CD4-positive, alpha-beta T cell (primary cell): ENCODE results near the gene FEZ2. TPM values are rescaled to one million over a fixed set of nuclear protein-coding genes. Genes with fewer than 3 reads are reported as not detected.

Experiments
- ATAC-seq: fragments of 200-7000 bp; cut with Tn5 transposase; one replicate; pipeline ENCODE4 v1.10.0; 2022; ENCODE audit warnings: mild to moderate bottlenecking; ENCODE audit not compliant: poor library complexity
- CTCF ChIA-PET: fragments of 350-600 bp; sonication (Branson Sonifier 250); formaldehyde crosslinking; loops from one replicate; lab custom pipeline; 2021; ENCODE audit warnings: antibody characterized with exemption, inconsistent platforms; lab: Charles Lee
- POLR2A ChIA-PET: fragments of 350-600 bp; sonication (Branson Sonifier 250); formaldehyde crosslinking; loops from one replicate; lab custom pipeline; 2021; ENCODE audit warnings: antibody characterized with exemption, inconsistent platforms; lab: Charles Lee
- DNase-seq, 14 experiments: peaks; one replicate each; pipeline ENCODE4 v3.0.0-alpha.2; 2013 to 2020; ENCODE audit warnings: mixed read lengths in 2 of 14
- H3K27ac ChIP-seq, 2 donors: one replicate each; pipeline versions ENCODE4 v1.5.1 to v1.7.0; 2013; ENCODE audit warnings: low read length in 2 of 2, low read depth in 1 of 2, mild to moderate bottlenecking in 1 of 2
- H3K27me3 ChIP-seq, 2 experiments: 1 replicate in 1 of 2; 2 replicates in 1 of 2; pipeline versions ENCODE4 v1.6.1 to v1.7.0; 2013; ENCODE audit warnings: low read length in 2 of 2, control low read depth in 1 of 2, mild to moderate bottlenecking in 1 of 2, moderate library complexity in 1 of 2; ENCODE audit not compliant: insufficient read depth in 2 of 2, control insufficient read depth in 1 of 2
- H3K36me3 ChIP-seq: one replicate; pipeline ENCODE4 v1.6.1; 2013; ENCODE audit warnings: low read length, control low read depth; ENCODE audit not compliant: insufficient read depth
- H3K4me1 ChIP-seq: one replicate; pipeline ENCODE4 v1.6.1; 2013; ENCODE audit warnings: low read length, control low read depth; ENCODE audit not compliant: insufficient read depth
- H3K4me3 ChIP-seq: one replicate; pipeline ENCODE4 v1.5.1; 2013; ENCODE audit warnings: mild to moderate bottlenecking, low read length, moderate library complexity
- H3K9me3 ChIP-seq, 2 experiments: 1 replicate in 1 of 2; 2 replicates in 1 of 2; pipeline versions ENCODE4 v1.6.1 to v1.7.0; 2013; ENCODE audit warnings: low read length in 2 of 2, mild to moderate bottlenecking in 2 of 2, control low read depth in 1 of 2, moderate library complexity in 1 of 2; ENCODE audit not compliant: control insufficient read depth in 1 of 2, insufficient read depth in 1 of 2
- H3K27ac Mint-ChIP-seq: one replicate; pipeline ENCODE4 v1.8.0; 2020; ENCODE audit warnings: mixed read lengths
- H3K27me3 Mint-ChIP-seq: one replicate; pipeline ENCODE4 v1.8.0; 2021; ENCODE audit warnings: mixed read lengths
- H3K36me3 Mint-ChIP-seq: one replicate; pipeline ENCODE4 v1.8.0; 2021; ENCODE audit warnings: low read depth, mixed read lengths
- H3K4me1 Mint-ChIP-seq: one replicate; pipeline ENCODE4 v1.8.0; 2021; ENCODE audit warnings: low read depth, mixed read lengths
- H3K4me3 Mint-ChIP-seq: one replicate; pipeline ENCODE4 v1.8.0; 2020; ENCODE audit warnings: mild to moderate bottlenecking, mixed read lengths
- H3K9me3 Mint-ChIP-seq: one replicate; pipeline ENCODE4 v1.8.0; 2020; ENCODE audit warnings: mixed read lengths
- CTCF ChIP-seq: fragments of 200-600 bp; IDR thresholded peaks from one replicate; pipeline ENCODE4 v1.8.0; 2022; ENCODE audit warnings: antibody characterized with exemption, mild to moderate bottlenecking
- intact Hi-C, 2 experiments: fragments of 100-400 bp; cut with DNase I in 1 of 2; cut with micrococcal nuclease in 1 of 2; formaldehyde crosslinking; loops; one replicate each; pipeline versions ENCODE4 v1.15.1 to v1.9.0; 2023 to 2025; cut with DNase I, micrococcal nuclease
- total RNA-seq, 174 experiments: library from RNA in 2 of 174; stranded (reverse) in 2 of 174; gene quantifications; one replicate each; pipeline ENCODE4 v1.2.3 and lab custom pipeline; 2021 to 2026

FEZ2 gene
- total RNA-seq, 2 experiments from 2014 or later, result 4.8 to 5.6 TPM

- DNase-seq, result no peak
- no peaks in the 10 kb centered on the region for H3K36me3 ChIP-seq
- no peak for TF ChIP-seq CTCF
- Mint-ChIP-seq H3K4me1 (no peaks in the 10 kb centered on the region), H3K9me3 (no peaks in the 10 kb centered on the region), H3K4me3 (no peak overlapping the region), H3K27me3 (no peaks in the 10 kb centered on the region), H3K36me3 (no peaks in the 10 kb centered on the region), H3K27ac (no peak overlapping the region)
- no peak overlapping the region for H3K27ac ChIP-seq
- no peaks in the 10 kb centered on the region for H3K9me3 ChIP-seq
- no peak overlapping the region for H3K4me3 ChIP-seq
- POLR2A ChIA-PET, result no interaction called here
- CTCF ChIA-PET, result no interaction called here
- no peaks in the 10 kb centered on the region for H3K4me1 ChIP-seq
- H3K27me3 ChIP-seq, result no peaks in the 10 kb centered on the region
- intact Hi-C loops, result no loop called here
- no peak for ATAC-seq
These were observed 84.3 kb downstream of the FEZ2 start for GRCh38 chr2:36513661-36514060.

GRCh38 chr2:36512705-36513104 lies 85.3 kb downstream of the FEZ2 start:
- Histone ChIP-seq H3K9me3 (no peaks in the 10 kb centered on the region), H3K4me1 (no peaks in the 10 kb centered on the region), H3K4me3 (no peak overlapping the region), H3K36me3 (no peaks in the 10 kb centered on the region), H3K27ac (no peak overlapping the region), H3K27me3 (no peaks in the 10 kb centered on the region)
- intact Hi-C loops, result no loop called here
- DNase-seq, result no peak
- Mint-ChIP-seq H3K4me3 (no peak overlapping the region), H3K27me3 (no peaks in the 10 kb centered on the region), H3K36me3 (no peaks in the 10 kb centered on the region), H3K27ac (no peak overlapping the region), H3K4me1 (no peaks in the 10 kb centered on the region), H3K9me3 (no peaks in the 10 kb centered on the region)
- ATAC-seq, result no peak
- ChIA-PET POLR2A (interaction anchor here (0.6 kb wide), 1 partner anchor 83 kb away, joined by 3 read pairs; no protein-coding TSS in a partner anchor), CTCF (no interaction called here)
- no peak for TF ChIP-seq CTCF

- Mint-ChIP-seq H3K4me1 (no peaks in the 10 kb centered on the region), H3K36me3 (no peaks in the 10 kb centered on the region), H3K27ac (no peak overlapping the region), H3K9me3 (no peaks in the 10 kb centered on the region), H3K4me3 (no peak overlapping the region), H3K27me3 (no peaks in the 10 kb centered on the region)
- Histone ChIP-seq H3K9me3 (no peaks in the 10 kb centered on the region), H3K36me3 (no peaks in the 10 kb centered on the region), H3K27me3 (no peaks in the 10 kb centered on the region), H3K4me3 (no peak overlapping the region), H3K27ac (no peak overlapping the region), H3K4me1 (no peaks in the 10 kb centered on the region)
- CTCF ChIA-PET, result no interaction called here
- ATAC-seq, result no peak
- intact Hi-C loops, result no loop called here
- POLR2A ChIA-PET, result interaction anchor here (0.6 kb wide), 1 partner anchor 83 kb away, joined by 3 read pairs; no protein-coding TSS in a partner anchor
- no peak for TF ChIP-seq CTCF
- no peak for DNase-seq
These were observed 85.9 kb downstream of the FEZ2 start for GRCh38 chr2:36511858-36512603.
